Astrocyte (in vitro differentiated cells and primary cell): ENCODE results near the gene FA2H. TPM values are rescaled to one million over a fixed set of nuclear protein-coding genes. Genes with fewer than 3 reads are reported as not detected.
"Not testable (repeated sequence)": the region's sequence is repeated elsewhere in the genome, so short reads cannot be mapped to it uniquely, and the experiment has no call there.

ENCODE experiments used
- DNase-seq: peaks from one replicate; pipeline ENCODE4 v3.0.0-alpha.2; 2010; ENCODE audit warnings: low read depth
- FAIRE-seq: peaks from 2 replicates; lab custom pipeline; 2011; peaks lifted over from hg19 to GRCh38; lab: Jason Lieb, UNC
- H2AFZ ChIP-seq: 2 replicates; pipeline ENCODE4 v1.6.0; 2012; ENCODE audit warnings: low read depth, low read length, inconsistent platforms
- H3K27ac ChIP-seq: 2 replicates; pipeline ENCODE4 v1.5.1; 2011; ENCODE audit warnings: low read depth, low read length, inconsistent platforms
- H3K27me3 ChIP-seq: 2 replicates; pipeline ENCODE4 v1.6.0; 2011; ENCODE audit warnings: low read length, inconsistent platforms; ENCODE audit not compliant: insufficient read depth
- H3K36me3 ChIP-seq: 2 replicates; pipeline ENCODE4 v1.5.1; 2011; ENCODE audit warnings: low read length, inconsistent platforms; ENCODE audit not compliant: insufficient read depth
- H3K4me1 ChIP-seq: 2 replicates; pipeline ENCODE4 v1.5.1; 2011; ENCODE audit warnings: low read length, inconsistent platforms; ENCODE audit not compliant: insufficient read depth
- H3K4me2 ChIP-seq: 2 replicates; pipeline ENCODE4 v1.6.0; 2012; ENCODE audit warnings: low read length, inconsistent platforms
- H3K4me3 ChIP-seq: 2 replicates; pipeline ENCODE4 v1.5.1; 2011; ENCODE audit warnings: low read depth, mild to moderate bottlenecking, low read length, inconsistent platforms; ENCODE audit not compliant: insufficient read depth
- H3K79me2 ChIP-seq: 2 replicates; pipeline ENCODE4 v1.6.0; 2012; ENCODE audit warnings: mild to moderate bottlenecking, low read length, inconsistent platforms; ENCODE audit not compliant: insufficient read depth
- H3K9ac ChIP-seq: 2 replicates; pipeline ENCODE4 v1.6.0; 2012; ENCODE audit warnings: mild to moderate bottlenecking, low read length, inconsistent platforms
- H3K9me3 ChIP-seq: 2 replicates; pipeline ENCODE4 v1.5.1; 2012; ENCODE audit warnings: low read depth, mild to moderate bottlenecking, low read length, inconsistent platforms; ENCODE audit not compliant: insufficient read depth
- H4K20me1 ChIP-seq: 2 replicates; pipeline ENCODE4 v1.6.0; 2012; ENCODE audit warnings: low read length, inconsistent platforms; ENCODE audit not compliant: insufficient read depth
- H3K27ac Mint-ChIP-seq: one replicate; pipeline ENCODE4 v1.8.0; 2021; ENCODE audit warnings: mild to moderate bottlenecking, mixed read lengths; ENCODE audit not compliant: unreplicated experiment
- H3K27me3 Mint-ChIP-seq: one replicate; pipeline ENCODE4 v1.8.0; 2021; ENCODE audit warnings: low read depth, mixed read lengths; ENCODE audit not compliant: unreplicated experiment
- H3K36me3 Mint-ChIP-seq: one replicate; pipeline ENCODE4 v1.8.0; 2021; ENCODE audit warnings: low read depth, mixed read lengths; ENCODE audit not compliant: unreplicated experiment
- H3K4me1 Mint-ChIP-seq: one replicate; pipeline ENCODE4 v1.8.0; 2021; ENCODE audit warnings: low read depth, mixed read lengths; ENCODE audit not compliant: unreplicated experiment
- H3K4me3 Mint-ChIP-seq: one replicate; pipeline ENCODE4 v1.8.0; 2021; ENCODE audit warnings: mild to moderate bottlenecking, moderate library complexity, mixed read lengths; ENCODE audit not compliant: unreplicated experiment
- H3K9me3 Mint-ChIP-seq: one replicate; pipeline ENCODE4 v1.8.0; 2021; ENCODE audit warnings: mild to moderate bottlenecking, mixed read lengths; ENCODE audit not compliant: unreplicated experiment
- EZH2 ChIP-seq: IDR thresholded peaks from 2 replicates; pipeline ENCODE4 v1.6.1; 2012; ENCODE audit warnings: mild to moderate bottlenecking, low read length, inconsistent platforms; ENCODE audit not compliant: insufficient read depth
- total RNA-seq: library from RNA; stranded (reverse); gene quantifications from 2 replicates; pipeline ENCODE4 v1.2.1, GENCODE V29; 2021
- TF ChIP-seq, protein P1 (sequence below): IDR thresholded peaks from 2 replicates; pipeline ENCODE4 v1.5.1; 2011; ENCODE audit warnings: low read depth, mild to moderate bottlenecking, inconsistent platforms, low read length, moderate library complexity; ENCODE audit not compliant: insufficient read depth

The FA2H gene
- total RNA-seq, 1 donor from 2014 or later, result 0.14 TPM

DNA sequence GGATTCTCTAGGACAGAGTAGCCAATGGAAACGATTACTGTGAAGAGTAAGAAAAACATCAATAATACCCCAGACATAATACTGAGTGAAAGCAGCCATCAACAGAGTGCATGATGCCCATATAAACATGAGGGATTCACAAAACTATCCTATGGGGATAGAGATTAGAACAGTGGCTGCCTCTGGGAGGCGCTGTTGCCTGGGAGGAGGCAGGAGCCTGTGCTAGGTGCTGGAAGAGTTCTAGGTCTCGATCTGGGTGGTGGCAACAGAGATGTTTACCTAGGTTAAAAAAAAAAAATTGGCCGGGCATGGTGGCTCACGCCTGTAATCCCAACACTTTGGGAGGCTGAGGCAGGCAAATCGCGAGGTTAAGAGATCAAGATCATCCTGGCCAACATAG lies 7.9 kb downstream of the FA2H start:
- H2AFZ ChIP-seq, result no peak overlapping the region

DNA sequence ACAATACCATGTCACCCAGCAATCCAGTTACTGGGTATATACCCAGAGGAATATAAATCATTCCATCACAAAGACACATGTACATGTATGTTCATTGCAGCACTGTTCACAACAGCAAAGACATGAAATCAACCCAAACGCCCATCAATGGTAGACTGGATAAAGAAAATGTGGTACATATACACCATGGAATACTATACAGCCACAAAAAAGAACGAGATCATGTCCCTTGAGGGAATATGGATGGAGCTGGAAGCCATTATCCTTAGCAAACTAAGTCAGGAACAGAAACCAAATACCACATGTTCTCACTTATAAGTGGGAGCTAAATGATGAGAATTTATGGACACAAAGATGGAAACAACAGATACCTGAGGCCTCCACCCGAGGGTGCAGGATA lies 10.4 kb downstream of the FA2H start:
- H3K9ac ChIP-seq, FAIRE-seq, H3K27ac ChIP-seq, H3K79me2 ChIP-seq, H3K36me3 ChIP-seq, H3K36me3 Mint-ChIP-seq, DNase-seq, H3K9me3 ChIP-seq, H3K4me1 Mint-ChIP-seq, H4K20me1 ChIP-seq, H3K27me3 ChIP-seq, H3K4me3 Mint-ChIP-seq, H3K27ac Mint-ChIP-seq, H3K4me3 ChIP-seq, H3K4me2 ChIP-seq, H2AFZ ChIP-seq, H3K4me1 ChIP-seq: not testable (repeated sequence)
- Mint-ChIP-seq H3K9me3 (peaks cover 14% of the 10 kb centered on the region), H3K27me3 (peaks cover 32% of the 10 kb centered on the region)

More for the DNA sequence above, 7.9 kb downstream of the FA2H start:
- no peak for FAIRE-seq
- H3K9me3 ChIP-seq, result no peaks in the 10 kb centered on the region
- H4K20me1 ChIP-seq, result no peaks in the 10 kb centered on the region
- H3K4me3 Mint-ChIP-seq, result no peak overlapping the region
- no peak for DNase-seq
- no peaks in the 10 kb centered on the region for H3K79me2 ChIP-seq
- peaks cover 8% of the 10 kb centered on the region for H3K27me3 ChIP-seq
- H3K27ac ChIP-seq, result no peak overlapping the region
- no peak overlapping the region for H3K4me3 ChIP-seq
- H3K4me2 ChIP-seq, result no peak overlapping the region
- no peak overlapping the region for H3K9ac ChIP-seq
- H3K36me3 Mint-ChIP-seq, result peaks cover 4% of the 10 kb centered on the region
- H3K4me1 ChIP-seq, result no peaks in the 10 kb centered on the region
- no peaks in the 10 kb centered on the region for H3K36me3 ChIP-seq
- H3K27me3 Mint-ChIP-seq, result peaks cover 51% of the 10 kb centered on the region
- no peaks in the 10 kb centered on the region for H3K4me1 Mint-ChIP-seq
- H3K9me3 Mint-ChIP-seq, result peaks cover 14% of the 10 kb centered on the region
- no peak overlapping the region for H3K27ac Mint-ChIP-seq
- no peak for TF ChIP-seq EZH2
- TF ChIP-seq, protein P1, sequence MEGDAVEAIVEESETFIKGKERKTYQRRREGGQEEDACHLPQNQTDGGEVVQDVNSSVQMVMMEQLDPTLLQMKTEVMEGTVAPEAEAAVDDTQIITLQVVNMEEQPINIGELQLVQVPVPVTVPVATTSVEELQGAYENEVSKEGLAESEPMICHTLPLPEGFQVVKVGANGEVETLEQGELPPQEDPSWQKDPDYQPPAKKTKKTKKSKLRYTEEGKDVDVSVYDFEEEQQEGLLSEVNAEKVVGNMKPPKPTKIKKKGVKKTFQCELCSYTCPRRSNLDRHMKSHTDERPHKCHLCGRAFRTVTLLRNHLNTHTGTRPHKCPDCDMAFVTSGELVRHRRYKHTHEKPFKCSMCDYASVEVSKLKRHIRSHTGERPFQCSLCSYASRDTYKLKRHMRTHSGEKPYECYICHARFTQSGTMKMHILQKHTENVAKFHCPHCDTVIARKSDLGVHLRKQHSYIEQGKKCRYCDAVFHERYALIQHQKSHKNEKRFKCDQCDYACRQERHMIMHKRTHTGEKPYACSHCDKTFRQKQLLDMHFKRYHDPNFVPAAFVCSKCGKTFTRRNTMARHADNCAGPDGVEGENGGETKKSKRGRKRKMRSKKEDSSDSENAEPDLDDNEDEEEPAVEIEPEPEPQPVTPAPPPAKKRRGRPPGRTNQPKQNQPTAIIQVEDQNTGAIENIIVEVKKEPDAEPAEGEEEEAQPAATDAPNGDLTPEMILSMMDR, result no peak

DNA sequence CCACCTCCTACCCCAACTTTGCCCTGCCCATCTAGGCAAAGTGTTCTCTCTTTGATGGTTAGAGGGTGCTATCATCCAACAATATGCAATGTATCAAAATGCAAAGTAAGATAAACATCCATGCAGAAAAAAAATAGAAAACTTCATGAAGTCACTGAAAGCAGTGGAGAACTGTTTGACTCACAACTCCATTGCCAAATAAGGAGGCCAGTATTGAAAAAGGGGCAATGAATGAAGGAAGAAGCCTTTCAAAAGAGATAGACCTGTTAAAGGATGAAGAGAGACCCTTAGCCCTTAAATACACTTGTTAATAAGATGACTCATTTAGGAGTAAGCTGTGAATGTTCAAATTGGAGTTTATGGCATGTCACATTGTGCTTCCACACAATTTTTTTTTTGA lies 13.0 kb downstream of the FA2H start:
- Mint-ChIP-seq H3K4me1 (peaks cover 8% of the 10 kb centered on the region), H3K36me3 (no peaks in the 10 kb centered on the region)
- TF ChIP-seq, protein P1, result no peak
- TF ChIP-seq EZH2, result no peak

More for the DNA sequence above, 13.0 kb downstream of the FA2H start:
- peaks cover 4% of the 10 kb centered on the region for H3K4me1 ChIP-seq
- DNase-seq (no peak), FAIRE-seq (no peak)
- H3K9me3 ChIP-seq, result no peaks in the 10 kb centered on the region
- H3K4me2 ChIP-seq, result no peak overlapping the region
- H3K36me3 ChIP-seq, result no peaks in the 10 kb centered on the region
- no peak overlapping the region for H3K27ac ChIP-seq
- peaks cover 8% of the 10 kb centered on the region for H3K27me3 Mint-ChIP-seq
- H3K27me3 ChIP-seq, result peaks cover 4% of the 10 kb centered on the region
- H3K9me3 Mint-ChIP-seq, result peaks cover 2% of the 10 kb centered on the region
- no peaks in the 10 kb centered on the region for H3K79me2 ChIP-seq
- no peaks in the 10 kb centered on the region for H4K20me1 ChIP-seq
- H3K27ac Mint-ChIP-seq, result peak overlapping the region; percentile 10
- H3K4me3 Mint-ChIP-seq, result no peak overlapping the region
- H3K4me3 ChIP-seq, result no peak overlapping the region
- no peak overlapping the region for H2AFZ ChIP-seq
- H3K9ac ChIP-seq, result no peak overlapping the region
